Progenitor cell of endocrine pancreas (in vitro differentiated cells): ENCODE measurements around the gene SP7. TPM values are rescaled to one million over a fixed set of nuclear protein-coding genes. Genes with fewer than 3 reads are reported as not detected.
"Not testable (repeated sequence)": the region's sequence is repeated elsewhere in the genome, so short reads cannot be mapped to it uniquely, and the experiment has no call there.

Experiments
- DNase-seq: peaks from one replicate; pipeline ENCODE4 v3.0.0; 2021; ENCODE audit warnings: low spot score; ENCODE audit not compliant: unreplicated experiment
- H3K27ac Mint-ChIP-seq: 2 replicates; pipeline ENCODE4 v1.8.0; 2021; ENCODE audit warnings: mild to moderate bottlenecking, moderate library complexity, mixed read lengths
- H3K27me3 Mint-ChIP-seq: 2 replicates; pipeline ENCODE4 v1.8.0; 2021; ENCODE audit warnings: mixed read lengths
- H3K36me3 Mint-ChIP-seq: 2 replicates; pipeline ENCODE4 v1.8.0; 2022; ENCODE audit warnings: mixed read lengths; ENCODE audit not compliant: insufficient read depth
- H3K4me1 Mint-ChIP-seq: 2 replicates; pipeline ENCODE4 v1.8.0; 2021; ENCODE audit warnings: low read depth, mixed read lengths
- H3K4me3 Mint-ChIP-seq: 2 replicates; pipeline ENCODE4 v1.8.0; 2021; ENCODE audit warnings: low read depth, mild to moderate bottlenecking, moderate library complexity, mixed read lengths
- H3K9me3 Mint-ChIP-seq: 2 replicates; pipeline ENCODE4 v1.8.0; 2021; ENCODE audit warnings: low read depth, mixed read lengths
- CTCF ChIP-seq: fragments of 200-600 bp; sonication (generic); IDR thresholded peaks from one replicate; pipeline ENCODE4 v1.5.0; 2021; ENCODE audit warnings: antibody characterized with exemption, mild to moderate bottlenecking; ENCODE audit not compliant: unreplicated experiment
- total RNA-seq: library from RNA; stranded (reverse); gene quantifications from 2 replicates; pipeline ENCODE4 v1.2.1, GENCODE V29; 2021

The SP7 gene
- total RNA-seq, 1 donor from 2014 or later = 0.10 TPM

- Mint-ChIP-seq H3K4me3 (no peak overlapping the region), H3K27ac (no peak overlapping the region)
Observed at GRCh38 chr12:53365245-53365904, 29.2 kb upstream of the SP7 start.

GRCh38 chr12:53361638-53362037, 25.5 kb upstream of the SP7 start:
- H3K4me1 Mint-ChIP-seq, DNase-seq, H3K4me3 Mint-ChIP-seq, H3K27ac Mint-ChIP-seq, H3K36me3 Mint-ChIP-seq, H3K27me3 Mint-ChIP-seq, H3K9me3 Mint-ChIP-seq: not testable (repeated sequence)

More at GRCh38 chr12:53365245-53365904, 29.2 kb upstream of the SP7 start:
- Mint-ChIP-seq H3K4me1 (peaks cover 1% of the 10 kb centered on the region), H3K9me3 (no peaks in the 10 kb centered on the region), H3K27me3 (no peaks in the 10 kb centered on the region), H3K36me3 (no peaks in the 10 kb centered on the region)
- no peak for DNase-seq
- TF ChIP-seq CTCF = no peak

- TF ChIP-seq CTCF = no peak
- DNase-seq = no peak
- Mint-ChIP-seq H3K9me3 (no peaks in the 10 kb centered on the region), H3K4me1 (peaks cover 3% of the 10 kb centered on the region), H3K27me3 (no peaks in the 10 kb centered on the region), H3K36me3 (no peaks in the 10 kb centered on the region), H3K27ac (no peak overlapping the region), H3K4me3 (no peak overlapping the region)
Observed at GRCh38 chr12:53358836-53359419, 22.8 kb upstream of the SP7 start.

- H3K27me3 Mint-ChIP-seq = no peaks in the 10 kb centered on the region
- H3K36me3 Mint-ChIP-seq = no peaks in the 10 kb centered on the region
- no peak for DNase-seq
- no peak overlapping the region for H3K4me3 Mint-ChIP-seq
- H3K4me1 Mint-ChIP-seq = peaks cover 7% of the 10 kb centered on the region
- no peak overlapping the region for H3K27ac Mint-ChIP-seq
- no peak for TF ChIP-seq CTCF
- no peaks in the 10 kb centered on the region for H3K9me3 Mint-ChIP-seq
Observed at GRCh38 chr12:53355121-53355520, 19.0 kb upstream of the SP7 start.

- no peaks in the 10 kb centered on the region for H3K9me3 Mint-ChIP-seq
- H3K4me1 Mint-ChIP-seq = peaks cover 7% of the 10 kb centered on the region
- H3K27ac Mint-ChIP-seq = no peak overlapping the region
- H3K36me3 Mint-ChIP-seq = no peaks in the 10 kb centered on the region
- no peaks in the 10 kb centered on the region for H3K27me3 Mint-ChIP-seq
- no peak overlapping the region for H3K4me3 Mint-ChIP-seq
- TF ChIP-seq CTCF = no peak
- no peak for DNase-seq
Observed at GRCh38 chr12:53353257-53353655, 17.1 kb upstream of the SP7 start.
